ENCODE results near the gene ARHGEF17.

The ARHGEF17 gene

DNA sequence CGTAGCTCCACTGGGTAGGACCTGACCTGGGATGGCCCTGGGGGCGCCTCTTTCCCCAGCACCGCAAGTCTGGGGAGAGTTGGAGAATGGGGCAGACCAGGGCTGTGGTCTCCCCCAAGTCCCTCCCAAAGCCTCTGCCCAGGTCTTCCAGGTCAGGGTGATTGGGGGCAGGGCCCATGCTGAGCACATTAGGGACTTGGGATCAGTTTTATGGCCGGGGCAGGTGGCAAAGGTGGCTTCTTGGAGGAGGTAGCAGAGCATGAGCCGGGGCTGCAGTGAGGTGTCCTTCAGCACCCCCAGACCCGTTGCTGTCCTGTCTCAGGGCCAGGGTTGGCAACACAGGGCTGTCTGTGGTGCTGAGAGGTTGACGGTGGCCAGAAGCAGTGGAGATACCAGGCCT, 74.1 kb downstream of the ARHGEF17 start:
- no peak for DNase-seq (ENCODE audit: low spot score)

GRCh38 chr11:73382747-73383146, 74.7 kb downstream of the ARHGEF17 start:
- DNase-seq (ENCODE audit: low spot score) = no peak

- DNase-seq (ENCODE audit: low spot score) = no peak
Measured at GRCh38 chr11:73383249-73384124, 75.4 kb downstream of the ARHGEF17 start.

DNA sequence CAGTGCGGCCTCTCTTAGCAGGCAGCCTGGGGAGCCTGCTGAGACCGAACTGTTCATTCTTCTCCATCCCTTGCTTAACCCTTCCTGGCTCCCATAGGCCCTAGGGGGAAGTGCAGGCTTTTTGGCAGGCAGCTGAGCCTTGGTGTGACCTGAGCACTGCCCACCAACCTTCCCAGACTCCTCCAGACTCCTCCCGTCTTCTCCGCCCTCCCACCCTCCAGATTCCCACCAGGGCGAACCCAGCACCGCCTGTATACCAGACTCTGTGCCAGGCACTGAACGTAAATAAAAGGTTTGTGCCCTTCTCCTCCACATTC, 76.0 kb downstream of the ARHGEF17 start:
- DNase-seq (ENCODE audit: low spot score) = no peak

GRCh38 chr11:73384531-73384871, 76.4 kb downstream of the ARHGEF17 start:
- no peak for DNase-seq (ENCODE audit: low spot score)

GRCh38 chr11:73384872-73385689, 77.0 kb downstream of the ARHGEF17 start:
- peak; percentile 31 for DNase-seq (ENCODE audit: low spot score)

DNA sequence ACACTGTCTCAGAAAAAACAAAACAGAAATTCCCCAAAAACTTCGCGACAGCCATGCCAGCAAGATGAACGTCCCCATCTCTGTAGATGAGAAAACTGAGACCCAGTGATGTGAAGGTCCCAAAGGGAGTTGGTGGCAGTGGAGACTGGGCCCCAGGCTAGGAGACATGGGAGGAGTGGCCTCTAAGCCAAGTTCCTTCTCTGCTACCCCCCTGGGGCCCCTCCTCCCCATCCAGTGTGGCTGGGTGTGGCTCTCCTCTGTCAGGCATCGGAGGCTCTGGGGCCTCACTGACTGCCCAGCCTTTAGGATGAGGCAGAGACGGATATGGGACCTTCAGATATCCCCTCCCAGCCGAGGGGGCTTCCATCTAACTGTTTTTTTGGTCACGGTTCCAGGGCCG, 77.9 kb downstream of the ARHGEF17 start:
- DNase-seq (ENCODE audit: low spot score) = no peak

GRCh38 chr11:73386546-73386945, 78.5 kb downstream of the ARHGEF17 start:
- DNase-seq (ENCODE audit: low spot score) = no peak

DNA sequence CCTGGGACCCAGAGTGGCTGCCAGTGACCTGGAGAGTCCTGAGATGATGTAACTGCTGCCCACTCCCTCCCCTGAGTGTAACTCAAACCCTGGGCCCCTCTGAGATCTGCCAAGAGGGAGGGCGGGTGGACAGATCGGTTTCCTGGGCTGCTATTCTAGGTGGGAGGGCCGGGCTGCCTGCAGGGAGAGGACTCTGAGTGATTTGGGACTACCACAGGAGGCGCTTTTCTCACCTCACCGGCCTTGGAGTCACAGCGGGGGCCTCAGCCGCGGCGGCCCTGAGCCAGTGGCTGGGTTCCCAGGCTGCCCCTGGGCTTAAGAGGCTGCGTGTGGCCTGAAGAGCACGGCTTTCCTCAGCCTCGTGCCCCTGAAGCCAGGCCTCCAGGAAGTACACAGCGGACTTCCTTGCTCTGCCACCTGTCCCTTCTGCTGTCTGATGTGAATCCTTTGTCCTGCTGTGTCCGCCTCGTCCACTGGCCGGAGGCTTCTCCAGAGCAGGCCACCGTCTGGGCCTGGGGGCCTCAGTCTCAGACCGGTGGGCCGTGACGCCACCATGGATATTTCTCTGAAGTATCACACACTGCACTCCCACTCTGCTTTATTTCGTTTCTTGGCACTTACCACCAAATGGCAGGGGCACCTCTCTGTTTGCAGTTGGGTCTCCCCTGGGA, 79.7 kb downstream of the ARHGEF17 start:
- no peak for DNase-seq (ENCODE audit: low spot score)

GRCh38 chr11:73388265-73389133, 80.4 kb downstream of the ARHGEF17 start:
- DNase-seq (ENCODE audit: low spot score) = no peak

DNA sequence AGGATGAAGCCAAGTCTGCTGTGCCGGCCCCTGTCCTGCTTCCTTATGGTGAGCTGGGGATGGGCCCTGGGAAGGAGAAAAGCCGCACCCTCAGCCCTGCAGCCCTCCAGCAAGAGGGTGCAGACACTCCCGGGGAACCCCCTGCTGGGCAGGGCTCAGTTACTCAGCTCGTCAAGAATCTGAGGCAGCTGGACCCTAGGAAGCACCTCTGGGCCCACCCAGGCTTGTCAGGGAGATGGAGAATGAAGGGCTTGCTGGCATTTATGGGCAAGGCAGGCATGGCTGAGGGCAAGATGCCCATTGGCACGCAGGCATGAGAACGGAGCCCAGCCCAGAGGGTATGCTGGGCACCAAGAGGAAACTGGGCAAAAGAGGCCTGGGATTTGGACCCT, 81.1 kb downstream of the ARHGEF17 start:
- DNase-seq (ENCODE audit: low spot score) = no peak

DNA sequence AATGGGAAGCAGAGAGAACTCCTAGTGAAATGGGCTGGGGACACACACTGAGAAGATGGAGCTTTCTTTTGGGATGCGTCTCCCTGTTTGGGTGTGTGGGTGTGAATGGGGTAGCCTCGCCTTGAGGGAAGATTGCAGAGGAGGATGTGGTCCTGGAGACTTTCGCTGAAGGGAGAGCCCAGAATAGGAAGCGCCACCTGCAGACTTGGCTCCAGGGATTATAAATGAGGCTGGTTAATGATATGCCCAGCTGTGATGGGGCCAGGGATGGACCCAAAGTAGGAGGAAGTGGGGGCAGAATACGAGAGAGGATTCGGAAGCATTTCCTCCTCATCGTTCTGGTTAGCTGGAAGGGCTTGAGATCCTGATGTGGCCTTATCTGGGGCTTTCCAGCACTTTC, 81.8 kb downstream of the ARHGEF17 start:
- DNase-seq (ENCODE audit: low spot score) = no peak

DNA sequence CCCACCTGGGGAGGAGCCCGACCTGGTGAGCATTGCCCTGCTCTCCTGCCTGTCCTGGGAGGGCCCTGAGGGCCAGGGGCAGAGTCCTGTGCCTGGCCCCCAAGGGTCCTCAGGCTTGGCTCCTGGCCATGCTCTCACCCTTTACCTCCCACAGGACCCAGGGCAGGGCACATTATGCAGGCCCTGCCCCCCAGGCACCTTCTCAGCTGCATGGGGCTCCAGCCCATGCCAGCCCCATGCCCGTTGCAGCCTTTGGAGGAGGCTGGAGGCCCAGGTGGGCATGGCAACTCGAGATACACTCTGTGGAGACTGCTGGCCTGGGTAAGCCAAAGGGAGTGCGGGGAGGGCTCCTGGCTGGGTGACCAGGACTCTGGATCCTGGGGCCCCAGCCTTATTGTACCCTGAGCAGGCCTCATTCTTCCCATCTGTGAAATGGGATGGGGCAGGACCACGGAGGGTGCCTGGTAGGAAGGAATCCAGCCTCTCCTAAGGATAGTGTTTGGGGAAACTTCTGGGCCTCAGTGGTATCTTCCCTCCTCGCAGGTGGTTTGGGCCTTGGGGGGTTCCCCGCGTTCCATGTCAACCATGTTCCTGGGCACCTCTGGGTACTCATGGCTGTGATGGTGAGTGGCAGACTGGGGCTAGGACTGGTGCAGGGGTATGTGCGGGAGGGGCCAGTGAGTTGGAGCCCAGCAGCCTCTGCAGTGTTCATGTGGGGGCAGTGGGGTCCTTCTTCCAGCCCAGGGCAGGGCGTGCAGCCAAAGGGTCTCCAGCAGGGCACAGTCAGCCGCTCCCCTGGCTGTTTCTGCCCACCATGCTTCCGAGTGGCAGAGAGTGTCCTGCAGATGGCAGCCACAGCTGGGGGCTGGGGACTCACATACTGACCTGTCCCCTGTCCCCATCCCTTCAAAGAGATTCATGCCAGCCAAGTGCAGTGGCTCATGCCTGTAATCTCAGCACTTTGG, 82.8 kb downstream of the ARHGEF17 start:
- no peak for DNase-seq (ENCODE audit: low spot score)

- DNase-seq (ENCODE audit: low spot score) = no peak
Measured at GRCh38 chr11:73391665-73392064, 83.6 kb downstream of the ARHGEF17 start.

DNA sequence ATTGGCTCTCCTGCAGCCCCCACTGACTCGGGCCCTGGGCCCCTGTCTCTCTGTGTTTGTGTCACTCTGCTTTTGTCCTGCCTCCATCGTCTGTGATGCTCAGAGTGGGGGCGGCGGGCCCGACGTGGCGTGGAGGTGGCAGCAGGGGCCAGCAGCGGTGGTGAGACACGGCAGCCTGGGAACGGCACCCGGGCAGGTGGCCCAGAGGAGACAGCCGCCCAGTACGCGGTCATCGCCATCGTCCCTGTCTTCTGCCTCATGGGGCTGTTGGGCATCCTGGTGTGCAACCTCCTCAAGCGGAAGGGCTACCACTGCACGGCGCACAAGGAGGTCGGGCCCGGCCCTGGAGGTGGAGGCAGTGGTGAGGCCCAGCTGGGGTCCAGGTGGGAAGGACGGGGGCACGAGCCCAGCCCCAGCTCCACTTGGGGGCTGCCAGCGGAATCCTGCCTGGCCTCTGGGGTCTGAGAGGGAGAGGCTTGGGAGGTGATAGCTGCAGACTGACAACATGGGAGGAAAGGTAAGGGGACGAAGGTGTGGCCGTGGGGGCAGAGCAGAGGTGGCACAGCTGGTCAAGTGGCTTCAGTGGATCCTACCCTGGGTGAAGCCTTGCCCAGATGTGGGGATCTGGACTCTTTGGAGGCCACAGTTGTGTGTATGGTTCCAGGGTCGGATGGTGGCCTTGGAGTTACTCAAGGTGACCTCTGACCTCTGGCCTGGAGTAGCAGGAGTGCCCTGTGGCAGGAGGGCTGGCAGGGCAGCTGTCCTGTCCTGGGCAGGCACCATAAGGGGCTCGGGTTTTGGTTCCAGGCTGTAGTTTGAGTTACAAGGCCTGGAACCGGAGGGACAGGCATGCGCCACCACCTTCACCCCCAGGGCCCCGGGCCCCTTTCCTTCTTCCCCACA, 84.3 kb downstream of the ARHGEF17 start:
- DNase-seq (ENCODE audit: low spot score) = no peak

GRCh38 chr11:73393011-73393380, 84.9 kb downstream of the ARHGEF17 start:
- no peak for DNase-seq (ENCODE audit: low spot score)

DNA sequence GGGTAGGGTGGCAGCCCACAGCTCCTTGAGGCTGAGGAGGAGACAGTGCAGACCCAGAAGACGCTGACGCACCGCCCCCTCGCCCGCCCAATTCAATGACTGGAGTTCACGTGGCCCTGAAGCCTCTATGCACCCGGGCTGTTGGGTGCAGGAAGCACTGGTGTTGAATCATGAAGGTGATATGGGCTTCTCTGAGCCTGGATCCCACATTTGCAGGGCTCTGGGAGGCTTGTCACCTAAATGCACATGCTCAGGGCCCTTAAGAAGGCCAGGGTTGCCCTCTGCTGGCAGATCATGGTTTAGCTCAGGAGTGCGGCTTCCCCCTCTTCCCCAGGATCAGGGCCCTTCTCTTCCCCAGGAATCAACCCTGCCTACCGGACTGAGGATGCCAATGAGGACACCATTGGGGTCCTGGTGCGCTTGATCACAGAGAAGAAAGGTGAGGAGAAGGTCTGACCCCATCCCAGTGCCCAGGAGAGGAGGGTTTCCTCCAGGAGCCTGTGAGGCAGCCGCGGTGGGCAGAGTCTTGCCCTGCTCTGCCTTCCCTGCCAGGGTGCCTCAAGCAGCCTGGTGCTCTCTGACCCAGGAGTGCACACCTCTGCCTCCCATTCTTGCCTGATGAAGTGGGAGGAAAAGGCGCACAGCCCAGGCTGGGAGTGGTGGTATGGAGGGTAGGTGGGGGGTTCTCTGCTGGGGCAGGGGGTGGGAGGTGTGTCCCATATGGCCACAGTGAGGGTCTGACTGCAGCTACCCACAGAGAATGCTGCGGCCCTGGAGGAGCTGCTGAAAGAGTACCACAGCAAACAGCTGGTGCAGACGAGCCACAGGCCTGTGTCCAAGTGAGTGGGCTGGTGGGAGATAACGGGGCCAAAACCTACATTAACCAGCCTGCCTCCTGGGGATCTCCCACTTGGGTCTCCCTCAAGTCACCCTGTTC, 85.7 kb downstream of the ARHGEF17 start:
- peak; percentile 65 for DNase-seq (ENCODE audit: low spot score)

DNA sequence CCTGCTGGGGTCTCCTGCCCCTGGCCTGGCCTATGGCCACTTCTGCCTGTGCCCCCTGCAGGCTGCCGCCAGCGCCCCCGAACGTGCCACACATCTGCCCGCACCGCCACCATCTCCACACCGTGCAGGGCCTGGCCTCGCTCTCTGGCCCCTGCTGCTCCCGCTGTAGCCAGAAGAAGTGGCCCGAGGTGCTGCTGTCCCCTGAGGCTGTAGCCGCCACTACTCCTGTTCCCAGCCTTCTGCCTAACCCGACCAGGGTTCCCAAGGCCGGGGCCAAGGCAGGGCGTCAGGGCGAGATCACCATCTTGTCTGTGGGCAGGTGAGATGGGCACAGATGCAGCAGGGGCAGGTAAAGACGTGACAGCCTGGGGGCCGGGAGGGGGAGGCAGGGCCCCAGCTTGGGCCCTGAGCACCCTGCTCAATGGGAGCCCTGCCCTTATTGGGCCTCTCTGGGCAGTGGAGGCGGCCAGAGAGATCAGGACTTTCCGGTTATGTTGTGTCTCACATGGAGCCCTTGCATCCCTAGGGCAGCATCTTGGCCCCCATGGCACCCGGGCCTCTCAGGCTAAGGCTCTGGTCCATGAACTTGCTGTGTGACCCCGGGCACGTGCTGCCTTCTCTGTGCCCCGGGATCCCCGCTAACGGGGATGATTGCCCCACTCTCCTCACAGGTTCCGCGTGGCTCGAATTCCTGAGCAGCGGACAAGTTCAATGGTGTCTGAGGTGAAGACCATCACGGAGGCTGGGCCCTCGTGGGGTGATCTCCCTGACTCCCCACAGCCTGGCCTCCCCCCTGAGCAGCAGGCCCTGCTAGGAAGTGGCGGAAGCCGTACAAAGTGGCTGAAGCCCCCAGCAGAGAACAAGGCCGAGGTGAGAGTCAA, 86.6 kb downstream of the ARHGEF17 start:
- no peak for DNase-seq (ENCODE audit: low spot score)
